ENCODE results near the gene ACVR2A.

- TF ChIP-seq EZH2 (IDR thresholded peaks at IDR 0.05; ENCODE audit: insufficient read depth, poor library complexity, severe bottlenecking) (no peak), EZH2phosphoT487 (IDR thresholded peaks at IDR 0.05; ENCODE audit: insufficient read depth, low read depth) (no peak)
Measured at GRCh38 chr2:147952118-147952517, 107.3 kb downstream of the ACVR2A start.
